Neural cell (in vitro differentiated cells): ENCODE measurements around the gene ANKK1.

Experiments used
- CTCF ChIP-seq: fragments of 450-650 bp; IDR thresholded peaks from 2 replicates; pipeline ENCODE4 v1.5.1; 2014; ENCODE audit warnings: antibody characterized with exemption, mild to moderate bottlenecking, moderate library complexity; ENCODE audit not compliant: poor library complexity, severe bottlenecking
- EP300 ChIP-seq: fragments of 450-650 bp; conservative IDR thresholded peaks from 2 replicates; pipeline ENCODE4 v1.6.1; 2014; ENCODE audit warnings: antibody characterized with exemption, mild to moderate bottlenecking, moderate library complexity; ENCODE audit not compliant: poor library complexity, severe bottlenecking
- EZH2 ChIP-seq: fragments of 200-600, 300-800 bp; shearing (Covaris generic), sonication (generic); IDR thresholded peaks from 2 replicates; pipeline ENCODE4 v1.6.1; 2014; ENCODE audit warnings: antibody characterized with exemption, low read length, borderline replicate concordance, mild to moderate bottlenecking; ENCODE audit not compliant: insufficient read depth, poor library complexity, severe bottlenecking
- POLR2AphosphoS5 ChIP-seq: IDR thresholded peaks from 2 replicates; pipeline ENCODE4 v1.6.1; 2012
- RAD21 ChIP-seq: fragments of 450-650 bp; conservative IDR thresholded peaks from 2 replicates; pipeline ENCODE4 v1.6.1; 2014; ENCODE audit warnings: antibody characterized with exemption, mild to moderate bottlenecking, moderate library complexity
- TAF1 ChIP-seq: IDR thresholded peaks from 2 replicates; pipeline ENCODE4 v1.6.1; 2012; ENCODE audit warnings: low read depth
- TF ChIP-seq, protein P1 (sequence below): IDR thresholded peaks from 2 replicates; pipeline ENCODE4 v1.6.1; 2012; ENCODE audit warnings: borderline replicate concordance

GRCh38 chr11:113398669-113399430 lies 11.3 kb downstream of the ANKK1 start:
- no peak for TF ChIP-seq CTCF
- TF ChIP-seq, protein P1, sequence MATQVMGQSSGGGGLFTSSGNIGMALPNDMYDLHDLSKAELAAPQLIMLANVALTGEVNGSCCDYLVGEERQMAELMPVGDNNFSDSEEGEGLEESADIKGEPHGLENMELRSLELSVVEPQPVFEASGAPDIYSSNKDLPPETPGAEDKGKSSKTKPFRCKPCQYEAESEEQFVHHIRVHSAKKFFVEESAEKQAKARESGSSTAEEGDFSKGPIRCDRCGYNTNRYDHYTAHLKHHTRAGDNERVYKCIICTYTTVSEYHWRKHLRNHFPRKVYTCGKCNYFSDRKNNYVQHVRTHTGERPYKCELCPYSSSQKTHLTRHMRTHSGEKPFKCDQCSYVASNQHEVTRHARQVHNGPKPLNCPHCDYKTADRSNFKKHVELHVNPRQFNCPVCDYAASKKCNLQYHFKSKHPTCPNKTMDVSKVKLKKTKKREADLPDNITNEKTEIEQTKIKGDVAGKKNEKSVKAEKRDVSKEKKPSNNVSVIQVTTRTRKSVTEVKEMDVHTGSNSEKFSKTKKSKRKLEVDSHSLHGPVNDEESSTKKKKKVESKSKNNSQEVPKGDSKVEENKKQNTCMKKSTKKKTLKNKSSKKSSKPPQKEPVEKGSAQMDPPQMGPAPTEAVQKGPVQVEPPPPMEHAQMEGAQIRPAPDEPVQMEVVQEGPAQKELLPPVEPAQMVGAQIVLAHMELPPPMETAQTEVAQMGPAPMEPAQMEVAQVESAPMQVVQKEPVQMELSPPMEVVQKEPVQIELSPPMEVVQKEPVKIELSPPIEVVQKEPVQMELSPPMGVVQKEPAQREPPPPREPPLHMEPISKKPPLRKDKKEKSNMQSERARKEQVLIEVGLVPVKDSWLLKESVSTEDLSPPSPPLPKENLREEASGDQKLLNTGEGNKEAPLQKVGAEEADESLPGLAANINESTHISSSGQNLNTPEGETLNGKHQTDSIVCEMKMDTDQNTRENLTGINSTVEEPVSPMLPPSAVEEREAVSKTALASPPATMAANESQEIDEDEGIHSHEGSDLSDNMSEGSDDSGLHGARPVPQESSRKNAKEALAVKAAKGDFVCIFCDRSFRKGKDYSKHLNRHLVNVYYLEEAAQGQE, result no peak
- TF ChIP-seq RAD21, result no peak
- TF ChIP-seq TAF1, result no peak
- TF ChIP-seq POLR2AphosphoS5, result no peak
- no peak for TF ChIP-seq EP300
- TF ChIP-seq EZH2, result no peak
